HG02678 (cell line): ENCODE data around the gene RNF223.
"Not testable (repeated sequence)": the region's sequence is repeated elsewhere in the genome, so short reads cannot be mapped to it uniquely, and the experiment has no call there.

Experiments
- ATAC-seq: cut with Tn5 transposase; IDR thresholded peaks from one replicate; pipeline ENCODE4 v1.9.1; 2021; ENCODE audit warnings: mild to moderate bottlenecking, moderate library complexity; ENCODE audit not compliant: unreplicated experiment

RNF223 gene

GRCh38 chr1:1074631-1075147, 583 bp upstream of the RNF223 start:
- ATAC-seq = no peak

GRCh38 chr1:1072849-1073742, 1.0 kb downstream of the RNF223 start:
- no peak for ATAC-seq

- no peak for ATAC-seq
Observed at GRCh38 chr1:1072299-1072848, 1.7 kb downstream of the RNF223 start.

- ATAC-seq = no peak
Observed at GRCh38 chr1:1071486-1072298, 2.4 kb downstream of the RNF223 start.

- no peak for ATAC-seq
Observed at GRCh38 chr1:1069711-1070676, 4.1 kb downstream of the RNF223 start.

- ATAC-seq = peak; percentile 45
Observed at GRCh38 chr1:1069056-1069710, 4.9 kb downstream of the RNF223 start.

- peak; percentile 17 for ATAC-seq
Observed at GRCh38 chr1:1068517-1069055, 5.5 kb downstream of the RNF223 start.

GRCh38 chr1:1067860-1068516, 6.1 kb downstream of the RNF223 start:
- no peak for ATAC-seq

GRCh38 chr1:1067284-1067859, 6.7 kb downstream of the RNF223 start:
- ATAC-seq = no peak

- no peak for ATAC-seq
Observed at GRCh38 chr1:1066403-1067283, 7.5 kb downstream of the RNF223 start.

GRCh38 chr1:1065940-1066304, 8.2 kb downstream of the RNF223 start:
- ATAC-seq = not testable (repeated sequence)

GRCh38 chr1:1065265-1065939, 8.7 kb downstream of the RNF223 start:
- ATAC-seq = no peak

GRCh38 chr1:1063945-1064831, 9.9 kb downstream of the RNF223 start:
- ATAC-seq = peak; percentile 41

- ATAC-seq = no peak
Observed at GRCh38 chr1:1063261-1063944, 10.7 kb downstream of the RNF223 start.

- ATAC-seq = no peak
Observed at GRCh38 chr1:1062348-1063163, 11.6 kb downstream of the RNF223 start.
